SU-DHL-6 (cell line): ENCODE measurements around the gene ODAPH.

Source experiments
- H2AFZ ChIP-seq: fragments of 200-600 bp; sonication (generic); 2 replicates; pipeline ENCODE4 v1.6.1; 2014; ENCODE audit warnings: low read depth, mild to moderate bottlenecking, moderate library complexity, mixed read lengths, antibody characterized with exemption, low read length; ENCODE audit not compliant: severe bottlenecking
- H3F3A ChIP-seq: fragments of 200-600 bp; shearing (Covaris generic); 2 replicates; pipeline ENCODE4 v1.6.0; 2016; ENCODE audit warnings: antibody characterized with exemption, mild to moderate bottlenecking; ENCODE audit not compliant: insufficient read depth
- H3K27ac ChIP-seq: fragments of 200-600 bp; sonication (generic); 2 replicates; pipeline ENCODE4 v1.5.1; 2016; ENCODE audit warnings: low read depth, mild to moderate bottlenecking, low read length, moderate library complexity, mixed read lengths
- H3K27me3 ChIP-seq: fragments of 200-600 bp; sonication (generic), shearing (Covaris generic); 2 replicates; pipeline ENCODE4 v1.6.0; 2014; ENCODE audit warnings: mild to moderate bottlenecking, low read length
- H3K36me3 ChIP-seq: fragments of 200-600 bp; sonication (generic); 2 replicates; pipeline ENCODE4 v1.6.1; 2014; ENCODE audit warnings: mild to moderate bottlenecking, low read length, mixed read lengths
- H3K4me2 ChIP-seq: fragments of 300-600, 200-600 bp; shearing (Covaris generic), sonication (generic); 2 replicates; pipeline ENCODE4 v1.6.0; 2014; ENCODE audit warnings: low read length, low read depth, mild to moderate bottlenecking; ENCODE audit not compliant: poor library complexity, severe bottlenecking
- H3K4me3 ChIP-seq: fragments of 200-600 bp; sonication (generic); 2 replicates; pipeline ENCODE4 v1.5.1; 2014; ENCODE audit warnings: antibody characterized with exemption, low read length, mild to moderate bottlenecking, mixed read lengths; ENCODE audit not compliant: insufficient read depth, poor library complexity, severe bottlenecking
- H3K79me2 ChIP-seq: fragments of 200-600 bp; sonication (generic); 2 replicates; pipeline ENCODE4 v1.6.1; 2014; ENCODE audit warnings: mild to moderate bottlenecking, low read length, moderate library complexity; ENCODE audit not compliant: insufficient read depth
- H3K9ac ChIP-seq: fragments of 200-600 bp; sonication (generic); 2 replicates; pipeline ENCODE4 v1.7.0; 2014; ENCODE audit warnings: mild to moderate bottlenecking, low read length
- H3K9me2 ChIP-seq: fragments of 200-600 bp; sonication (generic); replicated peaks from 2 replicates; pipeline ENCODE4 v1.6.1; 2014; ENCODE audit warnings: low read length; ENCODE audit not compliant: insufficient read depth
- H3K9me3 ChIP-seq: fragments of 200-600 bp; sonication (generic); 2 replicates; pipeline ENCODE4 v1.6.1; 2014; ENCODE audit warnings: low read length, mixed read lengths; ENCODE audit not compliant: insufficient read depth
- H4K20me1 ChIP-seq: fragments of 200-600 bp; sonication (generic); 2 replicates; pipeline ENCODE4 v1.6.1; 2014; ENCODE audit warnings: low read depth, mild to moderate bottlenecking, antibody characterized with exemption, low read length, moderate library complexity, mixed read lengths
- EZH2phosphoT487 ChIP-seq: fragments of 200-600 bp; sonication (generic), shearing (Covaris generic); conservative IDR thresholded peaks from 2 replicates; pipeline ENCODE4 v1.6.1; 2018; ENCODE audit warnings: mild to moderate bottlenecking, antibody characterized with exemption, low read length, moderate library complexity, mixed read lengths
- TF ChIP-seq, protein P1 (sequence below): fragments of 200-600 bp; sonication (generic); IDR thresholded peaks from one replicate; pipeline ENCODE4 v1.5.1; 2017; ENCODE audit warnings: antibody characterized with exemption, mild to moderate bottlenecking, low read length, moderate library complexity; ENCODE audit not compliant: insufficient read depth, poor library complexity, severe bottlenecking

ODAPH gene

DNA sequence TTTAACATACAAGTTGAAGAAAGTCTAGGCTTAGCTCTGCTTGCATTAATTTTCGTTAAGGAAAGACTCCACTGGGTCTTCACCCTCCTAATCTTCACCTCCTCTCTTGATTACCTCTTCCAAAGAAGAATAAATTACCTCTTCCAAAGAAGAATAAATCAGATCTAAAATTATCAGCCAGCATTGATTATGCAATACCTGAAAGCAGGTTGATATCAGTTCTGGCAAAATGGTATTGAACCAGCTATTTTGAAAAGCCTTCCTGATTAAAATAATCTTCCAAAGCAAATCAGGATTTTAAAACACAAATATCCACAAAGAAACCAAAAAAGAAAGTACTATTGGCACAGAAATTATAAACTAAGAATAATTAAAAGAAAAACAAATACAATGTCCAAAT, 37.5 kb downstream of the ODAPH start:
- no peaks in the 10 kb centered on the region for H3K9me2 ChIP-seq
- H4K20me1 ChIP-seq: no peaks in the 10 kb centered on the region
- no peak overlapping the region for H3K27ac ChIP-seq
- TF ChIP-seq, protein P1, sequence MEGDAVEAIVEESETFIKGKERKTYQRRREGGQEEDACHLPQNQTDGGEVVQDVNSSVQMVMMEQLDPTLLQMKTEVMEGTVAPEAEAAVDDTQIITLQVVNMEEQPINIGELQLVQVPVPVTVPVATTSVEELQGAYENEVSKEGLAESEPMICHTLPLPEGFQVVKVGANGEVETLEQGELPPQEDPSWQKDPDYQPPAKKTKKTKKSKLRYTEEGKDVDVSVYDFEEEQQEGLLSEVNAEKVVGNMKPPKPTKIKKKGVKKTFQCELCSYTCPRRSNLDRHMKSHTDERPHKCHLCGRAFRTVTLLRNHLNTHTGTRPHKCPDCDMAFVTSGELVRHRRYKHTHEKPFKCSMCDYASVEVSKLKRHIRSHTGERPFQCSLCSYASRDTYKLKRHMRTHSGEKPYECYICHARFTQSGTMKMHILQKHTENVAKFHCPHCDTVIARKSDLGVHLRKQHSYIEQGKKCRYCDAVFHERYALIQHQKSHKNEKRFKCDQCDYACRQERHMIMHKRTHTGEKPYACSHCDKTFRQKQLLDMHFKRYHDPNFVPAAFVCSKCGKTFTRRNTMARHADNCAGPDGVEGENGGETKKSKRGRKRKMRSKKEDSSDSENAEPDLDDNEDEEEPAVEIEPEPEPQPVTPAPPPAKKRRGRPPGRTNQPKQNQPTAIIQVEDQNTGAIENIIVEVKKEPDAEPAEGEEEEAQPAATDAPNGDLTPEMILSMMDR: no peak
- TF ChIP-seq EZH2phosphoT487: no peak
- H2AFZ ChIP-seq: no peak overlapping the region
- H3K9ac ChIP-seq: no peak overlapping the region
- H3F3A ChIP-seq: no peaks in the 10 kb centered on the region
- H3K36me3 ChIP-seq: no peaks in the 10 kb centered on the region
- no peaks in the 10 kb centered on the region for H3K27me3 ChIP-seq
- no peaks in the 10 kb centered on the region for H3K9me3 ChIP-seq
- no peak overlapping the region for H3K4me2 ChIP-seq
- no peaks in the 10 kb centered on the region for H3K79me2 ChIP-seq
- no peak overlapping the region for H3K4me3 ChIP-seq

DNA sequence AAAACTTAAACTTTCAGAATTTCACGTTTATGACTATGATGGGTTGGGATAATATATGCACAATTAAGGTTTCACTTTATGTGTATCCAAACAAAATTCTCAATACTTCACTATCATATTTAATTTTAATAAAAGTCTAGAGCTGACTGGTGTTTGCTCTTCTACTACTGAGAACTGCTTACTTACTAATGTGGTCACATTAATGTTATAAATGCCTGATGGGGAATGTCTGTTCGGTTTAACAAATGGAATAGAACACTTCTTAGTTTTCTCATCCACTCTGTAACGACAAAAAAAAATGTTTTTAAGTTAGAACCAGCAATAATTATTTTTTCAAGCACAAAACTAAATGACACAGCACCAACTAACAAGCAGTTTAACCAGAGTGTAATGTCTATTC, 40.2 kb downstream of the ODAPH start:
- H3K9me2 ChIP-seq: no peaks in the 10 kb centered on the region
- no peak overlapping the region for H3K4me2 ChIP-seq
- H3K27me3 ChIP-seq: no peaks in the 10 kb centered on the region
- no peaks in the 10 kb centered on the region for H3F3A ChIP-seq
- TF ChIP-seq EZH2phosphoT487: no peak
- TF ChIP-seq, protein P1: no peak
- no peak overlapping the region for H3K27ac ChIP-seq
- no peak overlapping the region for H2AFZ ChIP-seq
- no peak overlapping the region for H3K4me3 ChIP-seq
- H4K20me1 ChIP-seq: no peaks in the 10 kb centered on the region
- no peaks in the 10 kb centered on the region for H3K79me2 ChIP-seq
- no peaks in the 10 kb centered on the region for H3K36me3 ChIP-seq
- no peaks in the 10 kb centered on the region for H3K9me3 ChIP-seq
- no peak overlapping the region for H3K9ac ChIP-seq

DNA sequence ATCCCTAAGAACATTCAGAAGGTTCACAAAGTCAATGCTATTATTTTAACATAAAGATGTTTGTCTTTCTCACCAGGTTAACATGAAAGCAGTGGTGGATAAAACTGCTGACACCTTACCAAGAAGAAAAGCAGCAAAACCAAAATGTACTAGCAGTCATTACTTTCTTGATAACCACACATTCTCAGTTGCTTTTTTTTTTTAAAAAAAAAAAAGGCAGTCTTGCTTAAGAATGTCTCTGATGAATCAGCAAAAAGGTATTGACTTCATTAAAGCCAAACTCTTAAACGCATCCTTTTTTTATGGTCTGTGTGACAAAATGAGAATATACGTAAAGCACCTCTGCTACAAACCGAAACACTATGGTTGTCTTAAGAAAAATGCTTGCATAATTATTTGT, 42.5 kb downstream of the ODAPH start:
- TF ChIP-seq, protein P1: no peak
- no peak for TF ChIP-seq EZH2phosphoT487
- no peaks in the 10 kb centered on the region for H3F3A ChIP-seq
- no peak overlapping the region for H3K9ac ChIP-seq
- no peaks in the 10 kb centered on the region for H3K79me2 ChIP-seq
- H3K27ac ChIP-seq: no peak overlapping the region
- H3K9me3 ChIP-seq: no peaks in the 10 kb centered on the region
- H3K27me3 ChIP-seq: no peaks in the 10 kb centered on the region
- H3K9me2 ChIP-seq: no peaks in the 10 kb centered on the region
- no peaks in the 10 kb centered on the region for H3K36me3 ChIP-seq
- no peaks in the 10 kb centered on the region for H4K20me1 ChIP-seq
- H3K4me3 ChIP-seq: no peak overlapping the region
- H3K4me2 ChIP-seq: no peak overlapping the region
- H2AFZ ChIP-seq: no peak overlapping the region
